ENCODE measurements around the gene GARIN5B.

The GARIN5B gene

DNA sequence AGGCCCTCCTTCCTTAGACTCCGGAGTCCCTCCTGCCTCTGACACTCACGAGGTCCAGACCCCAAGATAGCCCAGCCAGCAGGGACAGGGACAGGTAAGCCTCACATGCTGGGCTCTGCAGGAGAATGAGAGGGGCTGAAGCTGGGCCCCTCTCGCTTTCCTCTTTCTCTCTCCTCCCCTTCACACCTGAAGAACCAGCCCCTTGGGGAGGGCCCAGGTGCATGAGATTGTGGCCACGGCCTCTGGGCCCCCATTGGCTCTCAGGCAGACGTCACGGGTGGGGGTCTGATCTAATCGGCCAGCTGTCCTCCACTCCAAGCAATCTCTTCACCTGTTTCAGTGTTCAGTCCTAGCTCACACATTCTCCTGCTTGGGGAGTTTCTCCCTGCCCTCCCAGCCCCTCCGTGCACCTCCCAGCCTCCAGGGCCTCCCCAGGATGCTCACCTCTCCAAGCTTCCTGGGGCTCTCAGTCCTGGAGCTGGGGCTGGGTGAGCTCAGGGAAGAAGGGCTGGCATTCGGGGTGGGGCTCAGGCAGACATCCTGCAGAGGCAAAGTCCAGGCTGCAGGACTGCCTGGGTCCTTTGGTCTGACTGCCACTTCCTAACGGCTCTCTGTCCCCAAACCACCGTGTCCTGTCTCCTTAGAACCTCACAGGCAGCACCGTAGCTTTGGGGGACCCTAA lies 40.7 kb downstream of the GARIN5B start:
- DNase-seq (ENCODE audit: low read depth), result no peak

GRCh38 chr19:55321466-55322137 lies 41.5 kb downstream of the GARIN5B start:
- DNase-seq (ENCODE audit: low read depth), result no peak

GRCh38 chr19:55320844-55321419 lies 42.1 kb downstream of the GARIN5B start:
- no peak for DNase-seq (ENCODE audit: low read depth)

DNA sequence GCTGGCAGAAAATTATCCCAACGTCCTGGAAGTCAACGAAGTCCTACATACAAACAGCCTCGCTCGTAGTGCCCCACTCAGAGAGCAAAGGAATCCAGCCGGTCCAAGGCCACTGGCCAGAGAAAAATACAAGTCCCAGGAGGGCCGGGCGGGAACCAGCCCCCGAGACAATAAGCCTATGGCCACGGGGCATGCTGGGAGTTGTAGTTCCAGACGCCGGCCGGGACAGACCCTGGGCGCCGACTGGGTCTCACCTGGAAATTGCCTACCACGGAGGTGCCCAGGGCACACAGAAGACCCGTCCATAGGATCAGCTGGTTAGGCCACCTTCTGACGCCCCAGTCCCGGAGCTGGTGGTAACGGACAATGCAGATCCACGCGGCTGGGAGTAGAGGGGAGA lies 43.3 kb downstream of the GARIN5B start:
- no peak for DNase-seq (ENCODE audit: low read depth)

DNA sequence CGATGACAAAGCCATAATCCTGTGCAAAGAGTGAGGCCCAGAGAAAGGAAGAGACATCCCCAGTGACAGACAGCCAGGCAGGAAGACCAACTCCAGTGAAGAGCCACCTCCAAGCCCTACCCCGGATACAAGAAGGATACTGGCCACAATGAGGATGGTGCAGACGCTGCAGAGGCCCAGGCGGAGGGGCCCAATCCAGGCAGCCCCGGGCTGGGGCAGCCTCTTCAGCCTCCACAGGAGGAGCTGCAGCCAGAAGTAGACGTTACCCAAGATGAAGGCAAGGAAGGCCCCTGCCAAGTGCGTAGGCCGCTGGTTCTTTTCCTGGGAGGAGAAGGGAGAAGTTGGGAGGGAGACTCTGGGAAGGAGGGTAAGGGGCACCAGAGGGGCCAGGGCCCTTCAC lies 46.4 kb downstream of the GARIN5B start:
- no peak for DNase-seq (ENCODE audit: low read depth)

DNA sequence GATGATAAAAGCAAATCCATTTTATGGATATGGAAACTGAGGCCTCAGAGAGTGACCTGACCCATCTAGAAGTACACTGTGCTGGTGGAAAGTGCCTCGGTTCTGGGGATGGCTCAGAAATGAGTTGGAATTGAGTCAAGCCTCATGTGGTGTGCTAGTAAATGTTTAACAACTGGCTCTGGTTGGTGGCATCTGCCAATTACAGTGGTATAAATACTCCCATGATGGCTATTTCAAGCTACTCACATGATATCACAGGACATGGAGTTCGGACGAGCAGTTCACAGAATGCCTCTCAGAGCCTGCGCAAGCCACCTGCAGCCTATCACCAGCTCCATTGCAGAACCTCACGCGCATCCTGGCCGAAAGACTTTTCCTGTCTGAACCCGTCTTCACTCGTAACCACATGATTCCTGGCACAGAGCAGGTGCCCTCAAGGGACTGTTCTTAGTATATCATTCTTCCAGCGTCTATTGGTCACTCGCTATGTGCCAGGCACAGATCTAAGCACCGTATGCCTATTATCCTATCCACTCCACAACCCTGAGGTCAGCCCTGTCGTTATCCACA lies 47.0 kb downstream of the GARIN5B start:
- no peak for DNase-seq (ENCODE audit: low read depth)

GRCh38 chr19:55314396-55314795 lies 48.7 kb downstream of the GARIN5B start:
- DNase-seq (ENCODE audit: low read depth), result no peak

DNA sequence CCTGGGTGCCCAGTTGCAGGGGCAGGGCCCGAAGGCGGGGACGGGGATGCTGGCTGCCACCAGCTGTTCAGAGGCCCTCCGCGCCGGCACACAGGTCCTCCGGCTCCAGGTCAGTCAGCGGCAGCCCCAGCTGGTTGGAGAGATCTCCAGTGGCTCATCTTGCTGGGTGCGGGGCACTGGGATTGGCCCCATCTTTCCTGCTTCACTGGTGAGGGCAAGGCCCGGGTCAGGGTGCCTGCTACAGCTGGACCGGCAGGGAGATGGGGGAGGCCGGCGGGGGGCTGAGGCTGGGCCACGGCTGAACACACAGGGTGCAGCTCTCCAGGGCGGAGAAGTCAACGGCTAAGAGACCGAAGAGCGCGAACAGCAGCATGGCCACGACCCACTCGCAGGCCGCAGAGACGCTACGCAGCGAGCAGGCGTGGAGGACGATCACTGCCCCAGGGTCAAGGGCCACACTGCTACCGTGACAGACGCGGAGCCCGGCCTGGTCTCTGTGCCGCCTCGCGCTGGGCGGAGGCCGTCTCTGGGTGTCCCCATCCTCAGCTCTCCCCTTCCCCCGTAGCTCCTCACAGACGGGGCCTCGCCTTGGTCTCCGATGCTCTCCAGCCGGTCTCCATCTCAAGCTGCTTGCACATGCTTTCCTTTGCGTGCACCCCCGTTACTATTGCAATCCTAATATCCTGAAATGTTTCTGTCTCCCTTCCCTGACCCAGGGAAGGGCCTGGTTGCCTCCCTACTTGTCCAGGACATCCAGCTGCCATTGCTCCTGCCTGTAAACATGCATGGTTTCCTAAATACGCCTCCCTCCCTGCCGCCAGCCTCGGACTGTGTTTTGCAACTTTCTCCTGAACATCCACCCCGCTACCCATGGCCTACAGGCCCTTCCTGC lies 50.2 kb downstream of the GARIN5B start:
- no peak for DNase-seq (ENCODE audit: low read depth)

DNA sequence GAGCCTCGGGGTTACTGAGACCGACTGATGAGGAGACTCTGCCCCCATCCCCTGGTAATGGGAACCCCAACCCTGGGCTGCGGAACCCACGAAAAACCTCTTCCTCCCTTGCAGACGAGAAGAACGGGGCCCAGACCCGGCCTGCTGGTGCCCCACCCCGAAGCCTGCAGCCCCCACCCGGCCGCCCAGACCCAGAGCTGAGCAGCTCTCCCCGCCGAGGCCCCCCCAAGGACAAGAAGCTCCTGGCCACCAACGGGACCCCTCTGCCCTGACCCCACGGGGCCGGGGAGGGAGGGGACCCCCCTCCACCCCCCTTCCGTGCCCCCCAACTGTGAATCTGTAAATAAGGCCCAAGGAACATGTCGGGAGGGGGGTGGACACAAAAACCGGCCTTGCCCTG lies 51.3 kb downstream of the GARIN5B start:
- no peak for DNase-seq (ENCODE audit: low read depth)

DNA sequence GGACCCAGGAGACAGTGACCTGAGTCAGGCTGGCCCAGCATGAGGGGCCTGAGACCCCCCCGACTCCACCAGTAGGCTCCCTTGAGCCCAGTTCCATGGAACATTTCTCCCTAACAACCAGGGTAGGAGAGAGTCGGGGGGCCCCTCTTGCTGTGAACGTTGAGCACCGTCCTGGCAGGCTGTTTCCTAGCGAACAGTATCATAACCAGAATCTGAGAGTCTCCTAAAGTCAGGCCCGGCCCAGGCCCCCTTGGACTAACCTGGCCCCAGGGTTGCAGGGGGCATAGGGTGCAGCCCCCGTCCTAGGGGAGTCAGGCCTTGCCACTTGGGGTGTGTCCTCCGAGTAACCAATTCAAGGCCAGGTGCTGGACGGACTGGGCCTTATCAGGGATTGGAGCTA lies 51.7 kb downstream of the GARIN5B start:
- DNase-seq (ENCODE audit: low read depth), result no peak

GRCh38 chr19:55310498-55310897 lies 52.6 kb downstream of the GARIN5B start:
- no peak for DNase-seq (ENCODE audit: low read depth)

GRCh38 chr19:55309448-55309847 lies 53.6 kb downstream of the GARIN5B start:
- no peak for DNase-seq (ENCODE audit: low read depth)

DNA sequence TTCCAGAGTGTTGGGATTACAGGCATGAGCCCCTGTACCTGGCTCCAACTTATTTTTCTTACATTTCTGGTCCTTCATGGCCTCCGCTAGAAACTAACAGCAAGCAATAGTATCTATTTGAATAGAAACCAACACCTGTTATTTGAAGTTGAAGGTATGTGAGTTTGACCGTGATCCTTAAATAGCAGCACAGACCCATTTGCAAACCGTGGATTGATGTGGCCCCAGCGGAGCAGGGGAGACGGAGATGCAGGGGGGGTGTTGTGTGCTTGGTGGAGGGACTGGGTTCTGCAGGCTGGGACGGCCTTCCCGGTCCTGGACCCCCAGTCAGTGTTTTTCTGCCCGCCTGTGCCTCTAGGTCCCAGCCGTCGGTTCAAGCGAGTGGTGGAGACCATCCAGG lies 54.8 kb downstream of the GARIN5B start:
- no peak for DNase-seq (ENCODE audit: low read depth)

- no peak for DNase-seq (ENCODE audit: low read depth)
Measured at GRCh38 chr19:55306712-55307111, 56.3 kb downstream of the GARIN5B start.

GRCh38 chr19:55305983-55306562 lies 57.0 kb downstream of the GARIN5B start:
- no peak for DNase-seq (ENCODE audit: low read depth)

DNA sequence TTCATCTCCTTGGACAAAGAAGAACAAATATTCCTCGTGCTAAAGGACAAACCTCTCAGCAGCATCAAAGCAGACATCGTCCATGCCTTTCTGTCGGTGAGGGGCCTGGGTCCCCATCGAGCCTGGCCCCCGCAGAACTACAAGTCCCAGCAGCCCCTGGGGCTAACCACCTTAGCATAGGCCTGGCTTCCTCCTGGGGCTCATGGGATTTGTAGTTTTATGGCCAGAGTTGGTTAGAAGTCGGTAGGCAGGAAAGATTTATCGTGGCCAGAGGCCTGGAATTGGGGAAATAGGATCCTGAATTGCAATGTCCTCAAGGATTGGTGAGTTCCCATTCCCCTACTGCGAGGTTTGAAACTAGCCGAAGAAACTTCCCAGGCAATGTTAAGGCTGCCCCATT lies 57.6 kb downstream of the GARIN5B start:
- DNase-seq (ENCODE audit: low read depth), result no peak

GRCh38 chr19:55304980-55305379 lies 58.1 kb downstream of the GARIN5B start:
- no peak for DNase-seq (ENCODE audit: low read depth)
